ENCODE results near the gene ACSL3. TPM values are rescaled to one million over a fixed set of nuclear protein-coding genes. Genes with fewer than 3 reads are reported as not detected.

The ACSL3 gene
- total RNA-seq (100 to 1,000 TPM in 1 of 9 donors, 10 to 100 TPM in 8; 59.1 to 130 (median 74.7) TPM), polyA plus RNA-seq (100 to 1,000 TPM in 1 of 3 donors, 10 to 100 TPM in 2; 11.0 to 103 (median 15.9) TPM)
- long read RNA-seq, donor 1, full-length matches to known transcripts: 10 of 10 reads
- long read RNA-seq, donor 1, partial matches to known transcripts: 0 of 10 reads
- long read RNA-seq, donor 1, other reads (novel, unspliced or antisense): 0 of 10 reads
- long read RNA-seq, donor 2, full-length matches to known transcripts: 12 of 12 reads
- long read RNA-seq, donor 2, partial matches to known transcripts: 0 of 12 reads
- long read RNA-seq, donor 2, other reads (novel, unspliced or antisense): 0 of 12 reads
- long read RNA-seq, donor 3, full-length matches to known transcripts: 13 of 13 reads
- long read RNA-seq, donor 3, partial matches to known transcripts: 0 of 13 reads
- long read RNA-seq, donor 3, other reads (novel, unspliced or antisense): 0 of 13 reads
- long read RNA-seq, donor 4, full-length matches to known transcripts: 19 of 31 reads
- long read RNA-seq, donor 4, partial matches to known transcripts: 7 of 31 reads
- long read RNA-seq, donor 4, other reads (novel, unspliced or antisense): 5 of 31 reads
- long read RNA-seq, donor 5, full-length matches to known transcripts: 94 of 105 reads
- long read RNA-seq, donor 5, partial matches to known transcripts: 4 of 105 reads
- long read RNA-seq, donor 5, other reads (novel, unspliced or antisense): 7 of 105 reads
- long read RNA-seq, donor 6, full-length matches to known transcripts: 9 of 22 reads
- long read RNA-seq, donor 6, partial matches to known transcripts: 9 of 22 reads
- long read RNA-seq, donor 6, other reads (novel, unspliced or antisense): 4 of 22 reads
- long read RNA-seq, donor 7, full-length matches to known transcripts: 2 of 2 reads
- long read RNA-seq, donor 7, partial matches to known transcripts: 0 of 2 reads
- long read RNA-seq, donor 7, other reads (novel, unspliced or antisense): 0 of 2 reads
- long read RNA-seq, donor 8, full-length matches to known transcripts: 22 of 35 reads
- long read RNA-seq, donor 8, partial matches to known transcripts: 13 of 35 reads
- long read RNA-seq, donor 8, other reads (novel, unspliced or antisense): 0 of 35 reads
- long read RNA-seq, donor 9, full-length matches to known transcripts: 7 of 7 reads
- long read RNA-seq, donor 9, partial matches to known transcripts: 0 of 7 reads
- long read RNA-seq, donor 9, other reads (novel, unspliced or antisense): 0 of 7 reads
- long read RNA-seq, donor 10, full-length matches to known transcripts: 5 of 13 reads
- long read RNA-seq, donor 10, partial matches to known transcripts: 8 of 13 reads
- long read RNA-seq, donor 10, other reads (novel, unspliced or antisense): 0 of 13 reads

GRCh38 chr2:222860740-222861410 lies at the start of gene ACSL3:
Gene ACSL3 (plus strand): TSS chr2:222861036. CDS start chr2:222908773, 47,737 bp downstream.
- TF ChIP-seq, protein P1, sequence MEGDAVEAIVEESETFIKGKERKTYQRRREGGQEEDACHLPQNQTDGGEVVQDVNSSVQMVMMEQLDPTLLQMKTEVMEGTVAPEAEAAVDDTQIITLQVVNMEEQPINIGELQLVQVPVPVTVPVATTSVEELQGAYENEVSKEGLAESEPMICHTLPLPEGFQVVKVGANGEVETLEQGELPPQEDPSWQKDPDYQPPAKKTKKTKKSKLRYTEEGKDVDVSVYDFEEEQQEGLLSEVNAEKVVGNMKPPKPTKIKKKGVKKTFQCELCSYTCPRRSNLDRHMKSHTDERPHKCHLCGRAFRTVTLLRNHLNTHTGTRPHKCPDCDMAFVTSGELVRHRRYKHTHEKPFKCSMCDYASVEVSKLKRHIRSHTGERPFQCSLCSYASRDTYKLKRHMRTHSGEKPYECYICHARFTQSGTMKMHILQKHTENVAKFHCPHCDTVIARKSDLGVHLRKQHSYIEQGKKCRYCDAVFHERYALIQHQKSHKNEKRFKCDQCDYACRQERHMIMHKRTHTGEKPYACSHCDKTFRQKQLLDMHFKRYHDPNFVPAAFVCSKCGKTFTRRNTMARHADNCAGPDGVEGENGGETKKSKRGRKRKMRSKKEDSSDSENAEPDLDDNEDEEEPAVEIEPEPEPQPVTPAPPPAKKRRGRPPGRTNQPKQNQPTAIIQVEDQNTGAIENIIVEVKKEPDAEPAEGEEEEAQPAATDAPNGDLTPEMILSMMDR (IDR thresholded peaks at IDR 0.05): peak in 2 of 6 experiments; percentile 1 to 22
- TF ChIP-seq POLR2A (IDR thresholded peaks at IDR 0.05): peak; percentile 99 to 100
- Histone ChIP-seq H3K9me3 (replicated peaks in 1 of 3) (no peaks in the 10 kb centered on the region), H3K4me3 (peak within 1 kb of the TSS; percentile 31 to 97 (median 76)), H3K27me3 (no peaks in the 10 kb centered on the region), H3K4me1 (replicated peaks in 1 of 2) (peaks cover 29 to 49% of the 10 kb centered on the region in 2 donors), H3K27ac (peak within 1 kb of the TSS; percentile 67 to 99 (median 97)), H3K36me3 (replicated peaks in 1 of 2) (no peaks in the 10 kb centered on the region)
- intact Hi-C loops (cut with DNase I): no loop called here
- 0 to 2% (median 1%) methylated on average over 9 to 99 of the region's 99 CpGs for WGBS, 4 donors
- peak; percentile 96 to 98 (median 97) for DNase-seq

- Histone ChIP-seq H3K4me1 (replicated peaks in 1 of 2) (peaks cover 0 to under 1% of the 10 kb centered on the region in 2 donors), H3K4me3 (no peak overlapping the region), H3K9me3 (replicated peaks in 1 of 3) (no peaks in the 10 kb centered on the region), H3K36me3 (replicated peaks in 1 of 2) (no peaks in the 10 kb centered on the region), H3K27ac (no peak overlapping the region), H3K27me3 (no peaks in the 10 kb centered on the region)
- WGBS, 4 donors: 88 to 96% (median 94%) methylated on average over 1 of the region's 1 CpG
- TF ChIP-seq, protein P1 (IDR thresholded peaks at IDR 0.05): no peak
- TF ChIP-seq POLR2A (IDR thresholded peaks at IDR 0.05): no peak
- no peak for DNase-seq
- intact Hi-C loops (cut with DNase I): no loop called here
Observed at GRCh38 chr2:222811828-222812227, 49.0 kb upstream of the ACSL3 start.

DNA sequence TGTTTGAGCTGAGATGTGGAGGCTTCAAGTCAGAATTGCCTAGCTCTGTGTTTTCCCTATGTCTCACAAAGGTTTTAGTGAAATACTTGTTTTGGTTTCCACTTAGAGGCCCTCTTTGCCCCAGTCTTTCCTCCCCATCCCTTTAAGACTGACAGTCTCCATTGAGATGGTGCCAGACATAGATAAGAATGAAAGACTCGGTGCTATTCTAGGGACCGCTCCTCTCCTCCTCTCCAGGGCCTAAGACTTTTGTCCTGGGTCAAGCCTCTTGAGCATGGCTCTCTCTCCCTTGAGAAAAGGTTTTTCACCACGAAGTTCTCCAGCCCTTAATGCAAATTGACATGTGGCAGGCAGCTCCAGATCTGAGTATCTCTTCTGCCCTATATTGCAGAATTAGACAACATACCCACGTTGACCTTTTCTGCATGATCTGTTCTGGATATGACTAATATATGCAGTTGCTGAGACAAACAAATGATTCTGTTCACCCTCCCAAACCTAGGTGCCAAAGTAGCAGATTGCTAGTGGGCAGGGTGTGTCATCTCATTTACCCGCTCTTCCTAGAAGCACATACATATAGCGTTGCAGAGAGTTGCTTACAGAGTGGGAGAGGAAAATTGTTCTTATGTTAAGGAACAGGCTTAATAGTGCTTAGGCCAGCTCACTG lies 47.5 kb upstream of the ACSL3 start:
- TF ChIP-seq, protein P1 (IDR thresholded peaks at IDR 0.05): no peak
- TF ChIP-seq POLR2A (IDR thresholded peaks at IDR 0.05): no peak
- WGBS, 4 donors: 62 to 76% (median 68%) methylated on average over 6 of the region's 6 CpGs
- H3K27me3 ChIP-seq: no peaks in the 10 kb centered on the region
- no peaks in the 10 kb centered on the region for H3K9me3 ChIP-seq (replicated peaks in 1 of 3)
- no peak overlapping the region for H3K27ac ChIP-seq
- no peaks in the 10 kb centered on the region for H3K4me1 ChIP-seq (replicated peaks in 1 of 2)
- intact Hi-C loops (cut with DNase I): no loop called here
- no peak for DNase-seq
- H3K4me3 ChIP-seq: no peak overlapping the region
- H3K36me3 ChIP-seq (replicated peaks in 1 of 2): no peaks in the 10 kb centered on the region
